Calu3 (cell line): ENCODE results near the gene MYO10. TPM values are rescaled to one million over a fixed set of nuclear protein-coding genes. Genes with fewer than 3 reads are reported as not detected.

Experiments used
- BruUV-seq: library from RNA; stranded (reverse); fragments of 400-500 nt; replicated peaks from 2 replicates; lab custom pipeline; 2021; lab: Mats Ljungman, UMichigan
- CTCF ChIA-PET: fragments of 300-600 bp; sonication (Branson Sonifier 250); formaldehyde crosslinking; loops from one replicate; lab custom pipeline; 2022; ENCODE audit warnings: antibody characterized with exemption; lab: Charles Lee
- DNase-seq: peaks from one replicate; pipeline ENCODE4 v3.0.0; 2022
- H3K27ac Mint-ChIP-seq: one replicate; pipeline ENCODE4 v1.8.0; 2022; ENCODE audit warnings: mixed read lengths; ENCODE audit not compliant: unreplicated experiment
- H3K27me3 Mint-ChIP-seq: one replicate; pipeline ENCODE4 v1.8.0; 2022; ENCODE audit warnings: mixed read lengths; ENCODE audit not compliant: unreplicated experiment
- H3K36me3 Mint-ChIP-seq: one replicate; pipeline ENCODE4 v1.8.0; 2022; ENCODE audit warnings: mild to moderate bottlenecking, moderate library complexity, mixed read lengths; ENCODE audit not compliant: insufficient read depth, unreplicated experiment
- H3K4me1 Mint-ChIP-seq: one replicate; pipeline ENCODE4 v1.8.0; 2022; ENCODE audit warnings: mild to moderate bottlenecking, low read depth, mixed read lengths; ENCODE audit not compliant: unreplicated experiment
- H3K4me3 Mint-ChIP-seq: one replicate; pipeline ENCODE4 v1.8.0; 2022; ENCODE audit warnings: mild to moderate bottlenecking, low read depth, moderate library complexity, mixed read lengths; ENCODE audit not compliant: unreplicated experiment
- H3K9me3 Mint-ChIP-seq: one replicate; pipeline ENCODE4 v1.8.0; 2022; ENCODE audit warnings: low read depth, mixed read lengths; ENCODE audit not compliant: unreplicated experiment
- intact Hi-C: fragments of 100-400 bp; cut with micrococcal nuclease; formaldehyde crosslinking; loops from one replicate; pipeline ENCODE4 v1.10.0; 2022; ENCODE audit not compliant: unreplicated experiment
- total RNA-seq: library from RNA; stranded (reverse); gene quantifications from 2 replicates; pipeline ENCODE4 v1.2.3, GENCODE V29; 2022
- TF ChIP-seq, protein P1 (sequence below): fragments of 200-600 bp; IDR thresholded peaks from one replicate; pipeline ENCODE4 v1.8.0; 2022; ENCODE audit warnings: antibody characterized with exemption; ENCODE audit not compliant: unreplicated experiment

Gene MYO10
- total RNA-seq, 1 experiment from 2014 or later: 101 TPM

DNA sequence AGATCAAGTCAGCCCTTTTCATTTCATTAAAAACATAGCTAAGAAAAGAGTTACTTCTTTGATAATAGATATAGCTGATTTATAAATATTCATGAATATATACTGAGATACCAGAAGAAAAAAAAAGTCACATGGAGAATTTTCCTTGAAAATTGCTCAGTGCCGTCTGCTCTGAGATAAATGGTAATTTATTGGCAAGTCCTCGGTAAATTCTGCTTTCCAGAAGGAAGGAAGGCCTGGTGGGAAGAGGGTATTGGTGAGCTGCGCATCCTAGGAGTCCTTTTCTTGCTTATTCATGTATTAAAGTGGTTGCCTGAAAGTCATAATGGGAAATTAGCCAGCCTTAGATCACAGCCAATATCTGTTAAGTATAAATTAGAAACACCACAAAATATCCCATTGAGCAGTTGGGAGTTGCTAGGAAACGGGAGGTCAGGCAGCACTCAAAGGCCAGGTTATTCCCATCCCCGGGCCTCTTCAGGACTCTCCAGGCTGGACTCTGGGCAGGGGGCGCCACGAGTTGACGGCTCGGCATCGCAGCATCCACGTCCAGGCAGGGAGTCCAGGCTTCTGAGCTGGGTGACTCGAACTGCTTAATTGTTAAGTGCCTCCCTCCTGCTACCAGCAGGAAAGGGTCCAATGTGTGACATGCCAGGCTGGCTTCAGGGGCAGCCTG is 202.6 kb downstream of the MYO10 start:
- DNase-seq: no peak
- Mint-ChIP-seq H3K36me3 (peaks cover 97% of the 10 kb centered on the region), H3K4me3 (peak overlapping the region; percentile 51), H3K4me1 (peaks cover 66% of the 10 kb centered on the region), H3K27me3 (no peaks in the 10 kb centered on the region), H3K9me3 (peaks cover 8% of the 10 kb centered on the region), H3K27ac (peak overlapping the region; percentile 100)
- CTCF ChIA-PET: interaction anchor here (0.5 kb wide), 1 partner anchor 232 kb away, joined by 3 read pairs; no protein-coding TSS in a partner anchor
- TF ChIP-seq, protein P1, sequence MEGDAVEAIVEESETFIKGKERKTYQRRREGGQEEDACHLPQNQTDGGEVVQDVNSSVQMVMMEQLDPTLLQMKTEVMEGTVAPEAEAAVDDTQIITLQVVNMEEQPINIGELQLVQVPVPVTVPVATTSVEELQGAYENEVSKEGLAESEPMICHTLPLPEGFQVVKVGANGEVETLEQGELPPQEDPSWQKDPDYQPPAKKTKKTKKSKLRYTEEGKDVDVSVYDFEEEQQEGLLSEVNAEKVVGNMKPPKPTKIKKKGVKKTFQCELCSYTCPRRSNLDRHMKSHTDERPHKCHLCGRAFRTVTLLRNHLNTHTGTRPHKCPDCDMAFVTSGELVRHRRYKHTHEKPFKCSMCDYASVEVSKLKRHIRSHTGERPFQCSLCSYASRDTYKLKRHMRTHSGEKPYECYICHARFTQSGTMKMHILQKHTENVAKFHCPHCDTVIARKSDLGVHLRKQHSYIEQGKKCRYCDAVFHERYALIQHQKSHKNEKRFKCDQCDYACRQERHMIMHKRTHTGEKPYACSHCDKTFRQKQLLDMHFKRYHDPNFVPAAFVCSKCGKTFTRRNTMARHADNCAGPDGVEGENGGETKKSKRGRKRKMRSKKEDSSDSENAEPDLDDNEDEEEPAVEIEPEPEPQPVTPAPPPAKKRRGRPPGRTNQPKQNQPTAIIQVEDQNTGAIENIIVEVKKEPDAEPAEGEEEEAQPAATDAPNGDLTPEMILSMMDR: no peak
- intact Hi-C loops: no loop called here
- no TSS peak for BruUV-seq

DNA sequence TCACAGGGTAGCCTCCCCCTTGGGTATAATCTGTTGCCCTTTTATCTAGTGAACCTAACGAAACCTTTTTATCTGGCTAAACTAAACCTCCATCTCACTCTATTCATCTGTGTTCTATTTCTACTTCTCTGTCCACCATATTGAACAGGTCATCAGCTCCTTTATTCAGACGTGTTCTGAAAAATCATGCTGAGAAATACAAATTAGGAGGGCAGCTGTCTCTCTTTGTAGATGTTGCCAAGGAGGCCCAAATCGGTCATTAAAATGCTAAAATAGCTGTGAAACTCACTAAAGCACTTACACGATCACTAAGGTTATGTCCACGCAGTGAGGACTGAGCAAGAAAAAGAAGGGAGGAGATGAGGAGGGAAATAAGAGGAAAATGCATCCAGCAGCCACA is 203.7 kb downstream of the MYO10 start:
- Mint-ChIP-seq H3K4me1 (peaks cover 77% of the 10 kb centered on the region), H3K4me3 (peak overlapping the region; percentile 22), H3K36me3 (peaks cover 96% of the 10 kb centered on the region), H3K27me3 (no peaks in the 10 kb centered on the region), H3K27ac (peak overlapping the region; percentile 72), H3K9me3 (peaks cover 8% of the 10 kb centered on the region)
- no TSS peak for BruUV-seq
- intact Hi-C loops: no loop called here
- DNase-seq: no peak
- CTCF ChIA-PET: interaction anchor here (0.6 kb wide), 1 partner anchor 17 kb away, joined by 3 read pairs; no protein-coding TSS in a partner anchor
- TF ChIP-seq, protein P1: no peak

DNA sequence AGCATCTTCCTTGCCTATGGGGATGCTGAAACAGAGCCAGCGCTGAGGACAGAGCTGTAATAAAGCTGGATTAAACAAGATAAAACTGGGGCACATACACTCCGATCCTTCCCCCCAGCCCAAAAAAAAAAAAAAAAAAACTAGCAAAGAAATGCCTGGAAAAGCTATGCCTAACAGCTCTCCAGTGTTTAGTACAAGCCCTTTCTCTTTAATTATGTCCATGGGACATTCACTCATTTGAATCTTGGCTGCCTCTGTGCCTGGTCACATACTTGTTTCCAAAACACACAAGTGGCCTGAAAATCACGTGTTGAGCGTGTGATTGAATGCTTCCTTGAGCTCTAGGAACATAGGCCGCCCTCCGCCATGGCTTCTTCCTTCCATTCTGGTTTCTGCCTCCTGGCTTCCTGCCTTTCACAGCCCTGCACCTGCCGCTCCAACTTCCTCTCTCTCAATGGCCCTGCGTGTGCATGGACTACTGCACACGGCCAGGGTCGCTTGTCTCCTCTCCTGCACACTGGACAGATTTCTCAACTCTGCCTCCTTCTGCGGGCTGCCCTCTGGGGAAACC is 208.2 kb downstream of the MYO10 start:
- Mint-ChIP-seq H3K27ac (peak overlapping the region; percentile 39), H3K36me3 (peaks cover 66% of the 10 kb centered on the region), H3K27me3 (no peaks in the 10 kb centered on the region), H3K4me3 (no peak overlapping the region), H3K4me1 (peaks cover 56% of the 10 kb centered on the region), H3K9me3 (peaks cover 8% of the 10 kb centered on the region)
- intact Hi-C loops: no loop called here
- TF ChIP-seq, protein P1: no peak
- DNase-seq: no peak
- CTCF ChIA-PET: interaction anchor here (0.9 kb wide), 1 partner anchor 11 kb away, joined by 3 read pairs; no protein-coding TSS in a partner anchor
- no TSS peak for BruUV-seq

DNA sequence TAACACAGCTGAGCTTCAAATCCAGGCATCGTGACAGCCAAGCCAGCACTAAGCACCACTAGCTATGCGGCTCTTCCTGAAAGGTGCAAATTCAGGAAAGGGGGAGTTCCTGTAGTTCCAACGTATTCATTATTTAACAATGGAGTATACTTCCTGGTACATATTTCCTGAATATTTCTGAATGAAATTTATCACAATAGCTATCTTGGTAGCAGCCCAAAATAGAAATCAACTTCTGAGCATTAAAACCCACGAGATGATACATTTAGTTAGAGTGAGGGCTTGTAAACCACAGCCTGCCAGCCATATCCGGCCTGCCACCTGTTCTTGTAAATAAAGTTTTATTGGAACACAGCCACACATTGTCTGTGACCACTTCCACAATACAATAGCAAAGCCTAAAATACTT is 209.5 kb downstream of the MYO10 start:
- H3K4me1 Mint-ChIP-seq: peaks cover 55% of the 10 kb centered on the region
- BruUV-seq: no TSS peak
- H3K27ac Mint-ChIP-seq: no peak overlapping the region
- CTCF ChIA-PET: interaction anchor here (1.8 kb wide), 1 partner anchor 10 kb away, joined by 4 read pairs; no protein-coding TSS in a partner anchor
- H3K27me3 Mint-ChIP-seq: no peaks in the 10 kb centered on the region
- TF ChIP-seq, protein P1: no peak
- H3K36me3 Mint-ChIP-seq: peaks cover 61% of the 10 kb centered on the region
- intact Hi-C loops: no loop called here
- H3K4me3 Mint-ChIP-seq: no peak overlapping the region
- peak; percentile 26 for DNase-seq
- peaks cover 5% of the 10 kb centered on the region for H3K9me3 Mint-ChIP-seq
